AG04449 (cell line): ENCODE data around the gene THSD4.

Experiments
- CTCF ChIA-PET: fragments of 350-600 bp; formaldehyde crosslinking; extraction: SDS; loops from one replicate; lab custom pipeline; 2021; ENCODE audit warnings: antibody characterized with exemption; lab: Yijun Ruan, JAX
- POLR2A ChIA-PET: fragments of 400-600, 350-600 bp; formaldehyde crosslinking; extraction: SDS; loops from one replicate; lab custom pipeline; 2020; ENCODE audit warnings: antibody characterized with exemption, inconsistent platforms; lab: Yijun Ruan, JAX
- DNase-seq: peaks from one replicate; pipeline ENCODE4 v3.0.0-alpha.2; 2010; ENCODE audit warnings: low read depth, low spot score
- H3K4me3 ChIP-seq: 2 replicates; pipeline ENCODE4 v1.5.1; 2011; ENCODE audit warnings: low read depth, mild to moderate bottlenecking, control low read depth, low read length
- TF ChIP-seq, protein P1 (sequence below): IDR thresholded peaks from one replicate; pipeline ENCODE4 v1.5.1; 2011; ENCODE audit warnings: mild to moderate bottlenecking, moderate library complexity, low read length, control low read depth, inconsistent platforms; ENCODE audit not compliant: insufficient read depth; ENCODE audit errors: missing control alignments

The THSD4 gene

DNA sequence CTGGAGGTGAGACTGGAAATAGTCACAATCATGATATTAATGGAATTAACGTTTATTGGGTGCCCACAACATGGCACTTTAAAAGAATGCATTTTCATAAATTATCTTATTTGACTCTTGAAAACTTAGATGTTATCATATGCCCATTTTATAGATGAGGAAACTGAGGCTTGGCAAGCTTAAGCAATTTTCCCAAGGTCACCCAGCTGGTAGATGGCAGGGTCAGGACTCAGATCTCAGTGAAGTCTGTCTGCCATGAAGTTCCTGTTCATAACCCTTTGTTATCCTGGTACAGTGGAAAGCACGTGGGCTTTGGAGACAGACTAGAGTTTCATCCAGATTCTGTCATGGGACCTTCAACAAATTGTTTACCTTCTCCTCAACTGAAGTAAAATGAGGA is 520.5 kb downstream of the THSD4 start:
- ChIA-PET POLR2A (no interaction called here), CTCF (interaction anchor here (0.8 to 2.0 kb wide), 8 partner anchors 8 to 192 kb away, joined by 3 to 7 read pairs (median 3); no protein-coding TSS in a partner anchor)
- no peak for DNase-seq
- TF ChIP-seq, protein P1, sequence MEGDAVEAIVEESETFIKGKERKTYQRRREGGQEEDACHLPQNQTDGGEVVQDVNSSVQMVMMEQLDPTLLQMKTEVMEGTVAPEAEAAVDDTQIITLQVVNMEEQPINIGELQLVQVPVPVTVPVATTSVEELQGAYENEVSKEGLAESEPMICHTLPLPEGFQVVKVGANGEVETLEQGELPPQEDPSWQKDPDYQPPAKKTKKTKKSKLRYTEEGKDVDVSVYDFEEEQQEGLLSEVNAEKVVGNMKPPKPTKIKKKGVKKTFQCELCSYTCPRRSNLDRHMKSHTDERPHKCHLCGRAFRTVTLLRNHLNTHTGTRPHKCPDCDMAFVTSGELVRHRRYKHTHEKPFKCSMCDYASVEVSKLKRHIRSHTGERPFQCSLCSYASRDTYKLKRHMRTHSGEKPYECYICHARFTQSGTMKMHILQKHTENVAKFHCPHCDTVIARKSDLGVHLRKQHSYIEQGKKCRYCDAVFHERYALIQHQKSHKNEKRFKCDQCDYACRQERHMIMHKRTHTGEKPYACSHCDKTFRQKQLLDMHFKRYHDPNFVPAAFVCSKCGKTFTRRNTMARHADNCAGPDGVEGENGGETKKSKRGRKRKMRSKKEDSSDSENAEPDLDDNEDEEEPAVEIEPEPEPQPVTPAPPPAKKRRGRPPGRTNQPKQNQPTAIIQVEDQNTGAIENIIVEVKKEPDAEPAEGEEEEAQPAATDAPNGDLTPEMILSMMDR, result no peak
- H3K4me3 ChIP-seq, result no peak overlapping the region

DNA sequence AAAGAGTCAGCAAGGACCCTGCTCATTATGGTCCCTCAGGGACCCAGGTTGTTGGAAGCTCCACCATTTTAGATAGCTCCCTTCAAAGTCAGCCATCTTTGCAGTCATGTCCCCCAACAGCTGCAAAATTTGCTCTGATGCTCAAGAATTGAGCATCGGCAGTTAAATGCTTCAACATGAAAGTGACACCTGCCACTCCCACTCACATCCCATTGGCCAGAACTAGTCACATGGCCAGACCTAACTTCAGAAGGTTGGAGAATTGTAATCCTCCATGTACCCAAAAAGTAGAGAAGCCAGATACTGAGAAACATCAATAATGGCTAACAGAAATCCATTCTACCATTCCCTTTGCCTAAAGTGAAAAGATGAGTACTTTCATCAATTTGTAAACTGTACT is 523.6 kb downstream of the THSD4 start:
- TF ChIP-seq, protein P1, result no peak
- CTCF ChIA-PET, result interaction anchor here (1.2 to 1.3 kb wide), 3 partner anchors 12 to 196 kb away, joined by 3 read pairs; no protein-coding TSS in a partner anchor
- no peak for DNase-seq
- POLR2A ChIA-PET, result no interaction called here
- no peak overlapping the region for H3K4me3 ChIP-seq

GRCh38 chr15:71639471-71639870 is 524.2 kb downstream of the THSD4 start:
- TF ChIP-seq, protein P1, result no peak
- POLR2A ChIA-PET, result no interaction called here
- DNase-seq, result no peak
- H3K4me3 ChIP-seq, result no peak overlapping the region
- CTCF ChIA-PET, result interaction anchor here (1.2 to 1.3 kb wide), 3 partner anchors 12 to 197 kb away, joined by 3 read pairs; no protein-coding TSS in a partner anchor

- CTCF ChIA-PET, result interaction anchor here (0.8 to 1.5 kb wide), 4 partner anchors 8 to 194 kb away, joined by 3 to 4 read pairs (median 4); no protein-coding TSS in a partner anchor
- TF ChIP-seq, protein P1, result no peak
Observed at GRCh38 chr15:71643918-71644317, 528.6 kb downstream of the THSD4 start.

GRCh38 chr15:71646767-71647486 is 531.7 kb downstream of the THSD4 start:
- TF ChIP-seq, protein P1, result no peak
- ChIA-PET POLR2A (no interaction called here), CTCF (interaction anchor here (0.8 to 1.3 kb wide), 2 partner anchors 9 to 12 kb away, joined by 3 read pairs; no protein-coding TSS in a partner anchor)
- no peak for DNase-seq
- H3K4me3 ChIP-seq, result no peak overlapping the region

More at GRCh38 chr15:71643918-71644317, 528.6 kb downstream of the THSD4 start:
- H3K4me3 ChIP-seq, result no peak overlapping the region
- no peak for DNase-seq
- POLR2A ChIA-PET, result no interaction called here

GRCh38 chr15:71647487-71647808 is 532.2 kb downstream of the THSD4 start:
- no peak for DNase-seq
- no peak overlapping the region for H3K4me3 ChIP-seq
- TF ChIP-seq, protein P1, result no peak
- ChIA-PET CTCF (interaction anchor here (1.3 kb wide), 1 partner anchor 9 kb away, joined by 3 read pairs; no protein-coding TSS in a partner anchor), POLR2A (no interaction called here)
